ENCODE results near the gene ADORA3. TPM values are rescaled to one million over a fixed set of nuclear protein-coding genes. Genes with fewer than 3 reads are reported as not detected.

Gene ADORA3
- total RNA-seq, 5 donors from 2014 or later (not counting 1 experiment from before 2014, with no cell fraction given) = 0.30 TPM; not detected in 4

- Histone ChIP-seq H3K9me3 (no peaks in the 10 kb centered on the region), H3K4me1 (ENCODE audit: control insufficient read depth in 1 of 2, extremely low read depth in 1 of 2, insufficient read depth in 2 of 2, low read length in 2 of 2) (peaks cover 47 to 56% of the 10 kb centered on the region in 2 experiments), H3K36me3 (ENCODE audit: control insufficient read depth in 2 of 2, extremely low read depth in 1 of 2, insufficient read depth in 1 of 2, low read length in 1 of 2) (peaks cover 0 to 9% of the 10 kb centered on the region in 2 donors), H3K27me3 (replicated peaks in 1 of 2; ENCODE audit: control insufficient read depth in 2 of 2, extremely low read depth in 1 of 2, insufficient read depth in 2 of 2, low read length in 1 of 2) (no peaks in the 10 kb centered on the region), H3K4me3 (ENCODE audit: control insufficient read depth in 1 of 2, extremely low read depth in 1 of 2, low read length in 1 of 2) (peak overlapping the region in 1 of 2 donors; percentile 50), H3K27ac (ENCODE audit: low read length) (peak overlapping the region; percentile 77)
- ChIA-PET POLR2A (no interaction called here), CTCF (interaction anchor here (0.5 to 3.3 kb wide), 4 partner anchors 31 to 670 kb away, joined by 4 to 32 read pairs (median 4); no protein-coding TSS in a partner anchor)
- Mint-ChIP-seq H3K27me3 (no peaks in the 10 kb centered on the region), H3K36me3 (peaks cover 18% of the 10 kb centered on the region), H3K27ac (peak overlapping the region; percentile 84 to 95), H3K4me3 (peak overlapping the region; percentile 83 to 91 (median 89)), H3K9me3 (peaks cover 0 to 5% (median 0%) of the 10 kb centered on the region in 3 donors), H3K4me1 (peaks cover 50 to 61% (median 55%) of the 10 kb centered on the region in 3 donors)
- DNase-seq (no peak), ATAC-seq (replicated peaks in 1 of 4) (no peak)
Observed at GRCh38 chr1:111476214-111476613, 27.2 kb downstream of the ADORA3 start.

- Mint-ChIP-seq H3K4me3 (peak overlapping the region; percentile 83 to 91 (median 89)), H3K4me1 (peaks cover 50 to 59% (median 55%) of the 10 kb centered on the region in 3 donors), H3K9me3 (peaks cover 0 to 5% (median 0%) of the 10 kb centered on the region in 3 donors), H3K27ac (peak overlapping the region; percentile 84 to 95), H3K36me3 (peaks cover 18% of the 10 kb centered on the region), H3K27me3 (no peaks in the 10 kb centered on the region)
- POLR2A ChIA-PET = no interaction called here
- ATAC-seq (replicated peaks in 1 of 4) (no peak), DNase-seq (peak in 3 of 35 experiments; percentile 4 to 37 (median 9))
- peak overlapping the region in 1 of 2 donors; percentile 50 for H3K4me3 ChIP-seq (ENCODE audit: control insufficient read depth in 1 of 2, extremely low read depth in 1 of 2, low read length in 1 of 2)
- H3K9me3 ChIP-seq = no peaks in the 10 kb centered on the region
- H3K27ac ChIP-seq (ENCODE audit: low read length) = peak overlapping the region; percentile 77
- CTCF ChIA-PET = interaction anchor here (0.6 to 3.3 kb wide), 2 partner anchors 32 to 212 kb away, joined by 4 to 32 read pairs; no protein-coding TSS in a partner anchor
- H3K27me3 ChIP-seq (replicated peaks in 1 of 2; ENCODE audit: control insufficient read depth in 2 of 2, extremely low read depth in 1 of 2, insufficient read depth in 2 of 2, low read length in 1 of 2) = no peaks in the 10 kb centered on the region
- H3K4me1 ChIP-seq (ENCODE audit: control insufficient read depth in 1 of 2, extremely low read depth in 1 of 2, insufficient read depth in 2 of 2, low read length in 2 of 2) = peaks cover 52 to 57% of the 10 kb centered on the region in 2 experiments
- peaks cover 0 to 9% of the 10 kb centered on the region in 2 donors for H3K36me3 ChIP-seq (ENCODE audit: control insufficient read depth in 2 of 2, extremely low read depth in 1 of 2, insufficient read depth in 1 of 2, low read length in 1 of 2)
- 65% methylated on average over 3 of the region's 5 CpGs for WGBS (ENCODE audit: insufficient coverage)
Observed at GRCh38 chr1:111475701-111476100, 27.7 kb downstream of the ADORA3 start.

- DNase-seq = no peak
- WGBS (ENCODE audit: insufficient coverage) = no CpG with 5 or more reads among the region's 4 CpGs
- H3K36me3 Mint-ChIP-seq = peaks cover 18% of the 10 kb centered on the region
- H3K27me3 ChIP-seq (replicated peaks in 1 of 2; ENCODE audit: control insufficient read depth in 2 of 2, extremely low read depth in 1 of 2, insufficient read depth in 2 of 2, low read length in 1 of 2) = no peaks in the 10 kb centered on the region
- H3K36me3 ChIP-seq (ENCODE audit: control insufficient read depth in 2 of 2, extremely low read depth in 1 of 2, insufficient read depth in 1 of 2, low read length in 1 of 2) = peaks cover 0 to 9% of the 10 kb centered on the region in 2 donors
- no peaks in the 10 kb centered on the region for H3K27me3 Mint-ChIP-seq
- ChIA-PET CTCF (interaction anchor here in 1 of 2 donors (1.2 to 3.3 kb wide), 2 partner anchors 26 to 33 kb away, joined by 4 to 32 read pairs; partner anchors contain the start of genes ATP5PB and WDR77), POLR2A (interaction anchor here in 1 of 2 donors (0.8 kb wide), 1 partner anchor 12 kb away, joined by 3 read pairs; no protein-coding TSS in a partner anchor)
- H3K4me1 ChIP-seq (ENCODE audit: control insufficient read depth in 1 of 2, extremely low read depth in 1 of 2, insufficient read depth in 2 of 2, low read length in 2 of 2) = peaks cover 64 to 69% of the 10 kb centered on the region in 2 experiments
- H3K27ac Mint-ChIP-seq = peak overlapping the region; percentile 84 to 95
- no peak for ATAC-seq (replicated peaks in 1 of 4)
- peak overlapping the region; percentile 77 for H3K27ac ChIP-seq (ENCODE audit: low read length)
- H3K9me3 Mint-ChIP-seq = peaks cover 0 to 5% (median 0%) of the 10 kb centered on the region in 3 donors
- peak overlapping the region; percentile 50 to 54 for H3K4me3 ChIP-seq (ENCODE audit: control insufficient read depth in 1 of 2, extremely low read depth in 1 of 2, low read length in 1 of 2)
- H3K4me1 Mint-ChIP-seq = peaks cover 50 to 55% (median 53%) of the 10 kb centered on the region in 3 donors
- peak overlapping the region; percentile 83 to 91 (median 89) for H3K4me3 Mint-ChIP-seq
- no peaks in the 10 kb centered on the region for H3K9me3 ChIP-seq
Observed at GRCh38 chr1:111474521-111474920, 28.9 kb downstream of the ADORA3 start.

- WGBS (ENCODE audit: insufficient coverage) = 62% methylated on average over 3 of the region's 5 CpGs
- peak overlapping the region; percentile 50 to 54 for H3K4me3 ChIP-seq (ENCODE audit: control insufficient read depth in 1 of 2, extremely low read depth in 1 of 2, low read length in 1 of 2)
- ChIA-PET CTCF (interaction anchor here in 1 of 2 donors (1.2 kb wide), 1 partner anchor 26 kb away, joined by 4 read pairs; the partner anchor contains the start of genes ATP5PB and WDR77), POLR2A (no interaction called here)
- Mint-ChIP-seq H3K27ac (peak overlapping the region; percentile 84 to 95), H3K27me3 (no peaks in the 10 kb centered on the region), H3K4me3 (peak overlapping the region; percentile 83 to 91 (median 89)), H3K9me3 (peaks cover 0 to 5% (median 0%) of the 10 kb centered on the region in 3 donors), H3K4me1 (peaks cover 48 to 55% (median 53%) of the 10 kb centered on the region in 3 donors), H3K36me3 (peaks cover 18% of the 10 kb centered on the region)
- no peak for ATAC-seq (replicated peaks in 1 of 4)
- peaks cover 67 to 71% of the 10 kb centered on the region in 2 experiments for H3K4me1 ChIP-seq (ENCODE audit: control insufficient read depth in 1 of 2, extremely low read depth in 1 of 2, insufficient read depth in 2 of 2, low read length in 2 of 2)
- H3K36me3 ChIP-seq (ENCODE audit: control insufficient read depth in 2 of 2, extremely low read depth in 1 of 2, insufficient read depth in 1 of 2, low read length in 1 of 2) = peaks cover 0 to 9% of the 10 kb centered on the region in 2 donors
- no peaks in the 10 kb centered on the region for H3K27me3 ChIP-seq (replicated peaks in 1 of 2; ENCODE audit: control insufficient read depth in 2 of 2, extremely low read depth in 1 of 2, insufficient read depth in 2 of 2, low read length in 1 of 2)
- no peak for DNase-seq
- peak overlapping the region; percentile 77 for H3K27ac ChIP-seq (ENCODE audit: low read length)
- H3K9me3 ChIP-seq = no peaks in the 10 kb centered on the region
Observed at GRCh38 chr1:111474106-111474505, 29.3 kb downstream of the ADORA3 start.

- WGBS (ENCODE audit: insufficient coverage) = no CpG with 5 or more reads among the region's 3 CpGs
- Histone ChIP-seq H3K4me1 (ENCODE audit: control insufficient read depth in 1 of 2, extremely low read depth in 1 of 2, insufficient read depth in 2 of 2, low read length in 2 of 2) (peaks cover 53 to 66% of the 10 kb centered on the region in 2 experiments), H3K27me3 (replicated peaks in 1 of 2; ENCODE audit: control insufficient read depth in 2 of 2, extremely low read depth in 1 of 2, insufficient read depth in 2 of 2, low read length in 1 of 2) (no peaks in the 10 kb centered on the region), H3K36me3 (ENCODE audit: control insufficient read depth in 2 of 2, extremely low read depth in 1 of 2, insufficient read depth in 1 of 2, low read length in 1 of 2) (peaks cover 0 to 9% of the 10 kb centered on the region in 2 donors), H3K27ac (ENCODE audit: low read length) (peak overlapping the region; percentile 79), H3K4me3 (ENCODE audit: control insufficient read depth in 1 of 2, extremely low read depth in 1 of 2, low read length in 1 of 2) (peak overlapping the region in 1 of 2 donors; percentile 15), H3K9me3 (no peaks in the 10 kb centered on the region)
- ATAC-seq (replicated peaks in 1 of 4) (no peak), DNase-seq (no peak)
- Mint-ChIP-seq H3K27ac (no peak overlapping the region), H3K9me3 (no peaks in the 10 kb centered on the region), H3K4me1 (peaks cover 28 to 30% (median 29%) of the 10 kb centered on the region in 3 donors), H3K27me3 (no peaks in the 10 kb centered on the region), H3K4me3 (no peak overlapping the region), H3K36me3 (peaks cover 8% of the 10 kb centered on the region)
- POLR2A ChIA-PET = interaction anchor here (0.6 to 1.1 kb wide), 5 partner anchors 18 to 284 kb away, joined by 4 to 5 read pairs (median 5); no protein-coding TSS in a partner anchor
- CTCF ChIA-PET = interaction anchor here in 1 of 2 donors (0.9 to 1.4 kb wide), 3 partner anchors 34 to 852 kb away, joined by 3 to 4 read pairs (median 4); no protein-coding TSS in a partner anchor
Observed at GRCh38 chr1:111471538-111471937, 31.9 kb downstream of the ADORA3 start.

- peak overlapping the region; percentile 15 for H3K4me3 ChIP-seq (ENCODE audit: control insufficient read depth in 1 of 2, extremely low read depth in 1 of 2, low read length in 1 of 2)
Observed at GRCh38 chr1:111471012-111471411, 32.4 kb downstream of the ADORA3 start.

More at GRCh38 chr1:111471012-111471411, 32.4 kb downstream of the ADORA3 start:
- H3K36me3 ChIP-seq (ENCODE audit: control insufficient read depth in 2 of 2, extremely low read depth in 1 of 2, insufficient read depth in 1 of 2, low read length in 1 of 2) = peaks cover 0 to 9% of the 10 kb centered on the region in 2 donors
- ATAC-seq (replicated peaks in 1 of 4) (peak; percentile 94 to 97 (median 96)), DNase-seq (peak; percentile 42 to 88 (median 77))
- H3K4me1 ChIP-seq (ENCODE audit: control insufficient read depth in 1 of 2, extremely low read depth in 1 of 2, insufficient read depth in 2 of 2, low read length in 2 of 2) = peaks cover 47 to 61% of the 10 kb centered on the region in 2 experiments
- Mint-ChIP-seq H3K36me3 (peaks cover 8% of the 10 kb centered on the region), H3K4me3 (no peak overlapping the region), H3K4me1 (peaks cover 22 to 24% (median 24%) of the 10 kb centered on the region in 3 donors), H3K27ac (no peak overlapping the region), H3K27me3 (no peaks in the 10 kb centered on the region), H3K9me3 (no peaks in the 10 kb centered on the region)
- POLR2A ChIA-PET = interaction anchor here (0.5 to 1.1 kb wide), 8 partner anchors 18 to 284 kb away, joined by 3 to 5 read pairs (median 4); partner anchors contain the start of gene INKA2 (in 1 of the 2)
- no peaks in the 10 kb centered on the region for H3K9me3 ChIP-seq
- H3K27me3 ChIP-seq (replicated peaks in 1 of 2; ENCODE audit: control insufficient read depth in 2 of 2, extremely low read depth in 1 of 2, insufficient read depth in 2 of 2, low read length in 1 of 2) = no peaks in the 10 kb centered on the region
- CTCF ChIA-PET = interaction anchor here (0.5 to 1.4 kb wide), 3 partner anchors 33 to 851 kb away, joined by 3 to 4 read pairs (median 3); no protein-coding TSS in a partner anchor
- H3K27ac ChIP-seq (ENCODE audit: low read length) = peak overlapping the region; percentile 79
- 0% methylated on average over 3 of the region's 3 CpGs for WGBS (ENCODE audit: insufficient coverage)

All from T-cell (primary cell).